G401 (cell line): ENCODE measurements around the gene CFAP43. TPM values are rescaled to one million over a fixed set of nuclear protein-coding genes. Genes with fewer than 3 reads are reported as not detected.
"Not testable (repeated sequence)": the region's sequence is repeated elsewhere in the genome, so short reads cannot be mapped to it uniquely, and the experiment has no call there.

Experiments
- DNase-seq: peaks from one replicate; pipeline ENCODE4 v3.0.0-alpha.2; 2015; ENCODE audit warnings: low spot score
- in situ Hi-C: cut with HindIII; loops from 2 replicates; pipeline ENCODE4 v1.10.0; 2016; ENCODE audit warnings: low sequenced_read_pairs, mixed read lengths
- total RNA-seq: library from RNA; depleted of rRNA; stranded (reverse); fragments of >200 nt; shearing (Covaris generic); gene quantifications from 2 replicates; pipeline ENCODE4 v1.2.3, GENCODE V29; 2014

The CFAP43 gene
- total RNA-seq, 1 experiment from 2014 or later, result 0.58 TPM

DNA sequence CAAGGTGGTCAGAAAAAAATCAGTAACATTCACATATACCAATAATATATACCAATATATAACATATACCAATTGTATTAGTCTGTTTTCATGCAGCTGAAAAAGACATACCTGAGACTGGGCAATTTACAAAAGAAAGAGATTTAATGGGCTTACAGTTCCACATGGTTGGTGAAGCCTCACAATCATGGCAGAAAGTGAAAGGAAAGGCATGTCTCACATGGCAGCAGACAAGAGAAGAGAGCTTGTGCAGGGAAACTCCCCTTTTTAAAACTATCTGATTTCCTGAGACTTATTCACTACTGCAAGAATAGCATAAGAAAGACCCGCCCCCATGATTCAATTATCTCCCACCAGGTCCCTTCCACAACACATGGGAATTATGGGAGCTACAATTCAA, 58.0 kb downstream of the CFAP43 start:
- in situ Hi-C loops, DNase-seq: not testable (repeated sequence)

DNA sequence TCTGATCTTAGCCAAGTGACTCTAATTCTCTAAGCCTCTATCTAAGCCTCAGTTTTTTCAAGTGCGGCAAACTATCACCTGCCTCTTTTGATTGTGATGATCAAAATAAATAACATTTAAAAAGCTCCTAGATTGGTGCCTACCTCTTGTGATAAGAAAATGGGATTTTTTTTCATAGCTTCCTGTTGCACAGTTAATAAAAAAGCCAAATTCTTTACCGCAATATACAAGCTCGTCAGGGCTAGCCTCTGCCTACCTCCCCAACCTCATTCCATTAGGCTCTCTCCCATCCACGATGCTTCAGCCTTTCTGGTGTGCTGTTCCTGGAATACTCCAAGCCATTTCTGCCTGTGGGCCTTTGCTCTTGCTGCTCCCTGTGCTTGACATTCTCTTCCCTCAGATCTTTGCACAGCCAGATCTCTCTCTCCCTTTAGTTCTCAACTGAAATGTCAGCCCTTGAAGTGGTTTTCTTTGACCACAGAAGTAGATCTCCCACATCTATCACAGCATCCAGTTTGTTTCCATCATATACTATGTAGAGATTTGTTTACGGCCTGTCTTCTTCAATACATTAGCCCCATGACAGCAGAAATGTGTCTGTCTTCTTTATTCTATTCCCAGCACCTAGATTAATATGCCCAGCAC, 61.4 kb downstream of the CFAP43 start:
- in situ Hi-C loops, result no loop called here
- DNase-seq, result no peak

- DNase-seq, result no peak
- in situ Hi-C loops, result no loop called here
Measured at GRCh38 chr10:104155591-104155990, 76.6 kb downstream of the CFAP43 start.

DNA sequence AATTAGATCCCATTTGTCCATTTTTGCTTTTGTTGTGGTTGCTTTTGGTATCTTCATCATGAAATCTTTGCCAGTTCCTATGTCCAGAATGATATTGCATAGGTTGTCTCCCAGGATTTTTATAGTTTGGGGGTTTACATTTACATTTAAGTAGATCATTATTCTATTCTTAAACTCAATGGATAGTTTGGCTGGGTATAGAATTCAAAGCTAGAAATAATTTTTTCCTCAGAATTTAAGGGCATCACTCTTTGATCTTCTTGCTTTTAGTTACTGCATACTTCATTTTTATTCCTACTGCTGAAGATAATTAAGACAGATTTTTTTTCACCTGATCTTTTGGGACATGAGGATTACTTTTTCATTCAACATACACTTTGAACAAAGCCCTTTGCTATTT, 80.4 kb downstream of the CFAP43 start:
- in situ Hi-C loops, result no loop called here
- DNase-seq, result no peak

- in situ Hi-C loops, result no loop called here
- DNase-seq, result no peak
Measured at GRCh38 chr10:104150139-104150538, 82.0 kb downstream of the CFAP43 start.

DNA sequence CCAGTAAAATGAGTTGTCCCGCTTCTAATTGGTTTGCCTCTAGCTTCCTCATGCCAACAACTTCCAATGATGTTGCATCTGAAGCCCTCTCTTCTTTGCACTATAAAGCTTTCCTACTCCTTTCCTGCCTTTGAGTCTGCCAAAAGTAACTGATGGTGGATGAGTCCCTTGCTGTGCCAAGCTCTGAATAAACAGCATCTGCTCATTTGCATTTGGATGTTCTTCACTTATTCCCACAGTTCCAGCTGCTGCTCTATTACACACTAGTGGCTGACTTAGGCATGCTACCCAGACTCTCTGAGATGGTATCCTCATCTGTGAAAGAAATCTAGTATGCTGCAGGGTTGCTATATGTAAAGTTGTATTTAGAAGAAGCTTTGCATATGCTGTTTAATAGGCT, 85.3 kb downstream of the CFAP43 start:
- in situ Hi-C loops, result no loop called here
- peak; percentile 9 for DNase-seq

GRCh38 chr10:104144931-104145330, 87.2 kb downstream of the CFAP43 start:
- in situ Hi-C loops, result no loop called here
- no peak for DNase-seq

- DNase-seq, result no peak
- in situ Hi-C loops, result no loop called here
Measured at GRCh38 chr10:104143829-104144228, 88.3 kb downstream of the CFAP43 start.

- no peak for DNase-seq
- in situ Hi-C loops, result no loop called here
Measured at GRCh38 chr10:104142081-104142480, 90.1 kb downstream of the CFAP43 start.

GRCh38 chr10:104139221-104139620, 92.9 kb downstream of the CFAP43 start:
- in situ Hi-C loops, result no loop called here
- no peak for DNase-seq

GRCh38 chr10:104138131-104138530, 94.0 kb downstream of the CFAP43 start:
- in situ Hi-C loops, result no loop called here
- no peak for DNase-seq

DNA sequence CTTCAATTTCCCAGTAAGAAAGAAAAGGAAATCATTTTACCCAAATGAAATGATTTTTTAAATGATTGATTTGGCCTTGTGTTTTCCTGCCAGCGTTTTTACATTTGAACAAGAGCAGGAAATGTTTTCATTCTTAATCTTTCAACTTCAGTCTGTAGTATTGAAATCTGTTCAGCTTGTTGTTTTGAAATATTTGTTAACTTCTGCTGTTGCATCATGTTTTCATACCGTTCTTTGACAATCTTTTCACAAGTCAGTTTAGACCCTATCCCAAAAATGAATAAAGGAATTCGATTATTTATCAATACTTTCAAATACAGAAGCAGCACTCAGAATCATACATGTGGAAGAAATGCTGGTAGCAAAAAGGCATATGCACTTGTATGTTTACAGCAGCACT, 102.1 kb downstream of the CFAP43 start:
- DNase-seq, result no peak
- in situ Hi-C loops, result no loop called here

DNA sequence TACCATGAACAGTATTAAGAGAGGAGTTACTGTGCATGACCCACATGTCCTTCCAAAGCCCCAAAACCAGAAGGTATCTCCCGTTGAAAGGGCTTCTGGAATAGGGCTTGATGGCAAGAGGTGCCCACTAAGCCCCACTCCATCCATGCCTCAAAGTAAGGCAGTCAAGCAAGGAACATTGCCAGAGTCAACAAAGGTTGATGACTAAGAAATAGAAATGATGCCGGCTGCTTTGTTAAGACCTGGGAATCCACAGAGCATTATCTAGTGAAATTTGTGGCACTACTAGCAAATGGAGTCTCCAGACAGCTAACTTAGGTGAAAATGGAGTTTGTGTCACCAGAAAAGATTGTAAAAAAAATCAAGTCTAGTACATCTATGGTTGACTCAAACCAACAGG, 104.0 kb downstream of the CFAP43 start:
- in situ Hi-C loops, result no loop called here
- DNase-seq, result no peak

GRCh38 chr10:104127411-104127810, 104.8 kb downstream of the CFAP43 start:
- DNase-seq, result no peak
- in situ Hi-C loops, result no loop called here

- in situ Hi-C loops, result no loop called here
- peak; percentile 45 for DNase-seq
Measured at GRCh38 chr10:104123397-104123796, 108.8 kb downstream of the CFAP43 start.

GRCh38 chr10:104122225-104123107, 109.7 kb downstream of the CFAP43 start:
- in situ Hi-C loops, result no loop called here
- peak; percentile 66 for DNase-seq

- in situ Hi-C loops, result no loop called here
Measured at GRCh38 chr10:104121485-104122224, 110.5 kb downstream of the CFAP43 start, which contains the start of gene SFR1. TSS of gene SFR1 (plus strand) at chr10:104122171. CDS start at chr10:104122184, 13 bp downstream.

GRCh38 chr10:104120903-104121484, 111.2 kb downstream of the CFAP43 start:
- DNase-seq, result peak; percentile 81
- in situ Hi-C loops, result no loop called here

More at GRCh38 chr10:104121485-104122224, 110.5 kb downstream of the CFAP43 start, which contains the start of gene SFR1:
- DNase-seq, result peak; percentile 98

- in situ Hi-C loops, result no loop called here
- DNase-seq, result no peak
Measured at GRCh38 chr10:104120512-104120902, 111.7 kb downstream of the CFAP43 start.
